C4-2B (cell line): Measurements from ENCODE around the gene NKD1.

Experiments used
- ZFX ChIP-seq: fragments of 450-650 bp; IDR thresholded peaks from 2 replicates; pipeline ENCODE4 v1.6.1; 2017
- TF ChIP-seq, protein P1 (sequence below): fragments of 450-650 bp; conservative IDR thresholded peaks from 2 replicates; pipeline ENCODE4 v1.5.1; 2017; ENCODE audit warnings: mild to moderate bottlenecking

DNA sequence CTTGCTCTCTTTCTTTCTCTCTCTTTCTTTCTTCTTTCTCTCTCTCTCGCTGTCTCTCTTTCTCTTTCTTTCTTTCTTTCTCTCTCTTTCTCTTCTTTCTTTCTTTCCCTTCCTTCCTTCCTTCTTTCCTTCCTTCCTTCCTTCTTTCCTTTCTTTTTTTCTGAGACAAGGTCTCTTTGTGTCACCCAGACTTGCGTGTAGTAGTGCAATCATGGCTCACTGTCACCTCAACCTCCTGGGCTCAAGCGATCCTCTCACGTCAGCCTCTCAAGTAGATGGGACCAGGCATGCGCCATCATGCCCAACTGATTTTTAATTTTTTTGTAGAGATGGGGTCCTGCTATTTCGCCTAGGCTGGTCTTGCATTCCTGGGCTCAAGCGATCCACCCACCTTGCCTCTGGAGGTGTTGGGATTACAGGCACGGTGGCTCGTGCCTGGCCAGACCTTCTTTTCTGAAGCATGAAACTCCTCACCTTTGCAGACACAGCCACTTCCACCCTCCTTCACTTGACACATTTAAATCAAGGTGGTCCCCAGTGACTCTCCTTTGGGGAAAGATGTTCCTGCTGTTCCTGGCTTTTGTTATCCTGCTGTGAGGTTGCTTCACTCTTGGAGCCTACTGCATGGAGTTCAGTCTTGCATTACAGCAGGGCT lies 26.8 kb upstream of the NKD1 start:
- TF ChIP-seq, protein P1, sequence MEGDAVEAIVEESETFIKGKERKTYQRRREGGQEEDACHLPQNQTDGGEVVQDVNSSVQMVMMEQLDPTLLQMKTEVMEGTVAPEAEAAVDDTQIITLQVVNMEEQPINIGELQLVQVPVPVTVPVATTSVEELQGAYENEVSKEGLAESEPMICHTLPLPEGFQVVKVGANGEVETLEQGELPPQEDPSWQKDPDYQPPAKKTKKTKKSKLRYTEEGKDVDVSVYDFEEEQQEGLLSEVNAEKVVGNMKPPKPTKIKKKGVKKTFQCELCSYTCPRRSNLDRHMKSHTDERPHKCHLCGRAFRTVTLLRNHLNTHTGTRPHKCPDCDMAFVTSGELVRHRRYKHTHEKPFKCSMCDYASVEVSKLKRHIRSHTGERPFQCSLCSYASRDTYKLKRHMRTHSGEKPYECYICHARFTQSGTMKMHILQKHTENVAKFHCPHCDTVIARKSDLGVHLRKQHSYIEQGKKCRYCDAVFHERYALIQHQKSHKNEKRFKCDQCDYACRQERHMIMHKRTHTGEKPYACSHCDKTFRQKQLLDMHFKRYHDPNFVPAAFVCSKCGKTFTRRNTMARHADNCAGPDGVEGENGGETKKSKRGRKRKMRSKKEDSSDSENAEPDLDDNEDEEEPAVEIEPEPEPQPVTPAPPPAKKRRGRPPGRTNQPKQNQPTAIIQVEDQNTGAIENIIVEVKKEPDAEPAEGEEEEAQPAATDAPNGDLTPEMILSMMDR = no peak
- no peak for TF ChIP-seq ZFX
